Suprapubic skin (tissue), 4 donors: ENCODE data around the gene TUBGCP6. TPM values are rescaled to one million over a fixed set of nuclear protein-coding genes. Genes with fewer than 3 reads are reported as not detected.

Source experiments
- DNase-seq, 2 donors: peaks; one replicate each; pipeline ENCODE4 v3.0.0-alpha.2; 2019; ENCODE audit warnings: low spot score in 2 of 2
- H3K27ac ChIP-seq: fragments of 200-600 bp; sonication (generic); one replicate; pipeline ENCODE4 v1.5.1; 2019
- H3K27me3 ChIP-seq: fragments of 200-600 bp; sonication (generic); one replicate; pipeline ENCODE4 v1.5.1; 2019
- H3K36me3 ChIP-seq: fragments of 200-600 bp; sonication (generic); one replicate; pipeline ENCODE4 v1.5.1; 2019
- H3K4me1 ChIP-seq: fragments of 200-600 bp; sonication (generic); one replicate; pipeline ENCODE4 v1.5.1; 2019
- H3K4me3 ChIP-seq: fragments of 200-600 bp; sonication (generic); one replicate; pipeline ENCODE4 v1.5.1; 2019; ENCODE audit warnings: mild to moderate bottlenecking
- H3K9me3 ChIP-seq: fragments of 200-600 bp; sonication (generic); one replicate; pipeline ENCODE4 v1.5.1; 2019
- CTCF ChIP-seq, 2 donors: fragments of 200-600 bp in 1 of 2; fragments of 450-650 bp in 1 of 2; sonication (generic) in 1 of 2; IDR thresholded peaks; one replicate each; pipeline ENCODE4 v1.5.1; 2016 to 2019; ENCODE audit warnings: antibody characterized with exemption in 2 of 2, mild to moderate bottlenecking in 1 of 2, moderate library complexity in 1 of 2
- EP300 ChIP-seq: sonication (generic); formaldehyde crosslinking; IDR thresholded peaks from one replicate; pipeline ENCODE4 v1.6.1; 2017; ENCODE audit warnings: antibody characterized with exemption
- POLR2A ChIP-seq, 2 donors: fragments of 450-650 bp; IDR thresholded peaks; one replicate each; pipeline ENCODE4 v1.6.1; 2017; ENCODE audit warnings: antibody characterized with exemption in 2 of 2, mild to moderate bottlenecking in 2 of 2, moderate library complexity in 2 of 2
- POLR2AphosphoS5 ChIP-seq, 3 donors: sonication (generic); formaldehyde crosslinking; IDR thresholded peaks; one replicate each; pipeline ENCODE4 v1.6.1; 2017; ENCODE audit warnings: antibody characterized with exemption in 3 of 3
- WGBS: methylation state at CpG from one replicate; pipeline ENCODE4 v1.1.5; 2018; 5-methylcytosine and 5-hydroxymethylcytosine counted together
- total RNA-seq, 4 donors: library from RNA; depleted of rRNA; stranded (reverse); fragments of >200 nt; gene quantifications; one replicate each; pipeline ENCODE4 v1.1.0, GENCODE V29; 2016

The TUBGCP6 gene
- total RNA-seq, 4 donors from 2014 or later = 43.0 to 113 (median 69.7) TPM

DNA sequence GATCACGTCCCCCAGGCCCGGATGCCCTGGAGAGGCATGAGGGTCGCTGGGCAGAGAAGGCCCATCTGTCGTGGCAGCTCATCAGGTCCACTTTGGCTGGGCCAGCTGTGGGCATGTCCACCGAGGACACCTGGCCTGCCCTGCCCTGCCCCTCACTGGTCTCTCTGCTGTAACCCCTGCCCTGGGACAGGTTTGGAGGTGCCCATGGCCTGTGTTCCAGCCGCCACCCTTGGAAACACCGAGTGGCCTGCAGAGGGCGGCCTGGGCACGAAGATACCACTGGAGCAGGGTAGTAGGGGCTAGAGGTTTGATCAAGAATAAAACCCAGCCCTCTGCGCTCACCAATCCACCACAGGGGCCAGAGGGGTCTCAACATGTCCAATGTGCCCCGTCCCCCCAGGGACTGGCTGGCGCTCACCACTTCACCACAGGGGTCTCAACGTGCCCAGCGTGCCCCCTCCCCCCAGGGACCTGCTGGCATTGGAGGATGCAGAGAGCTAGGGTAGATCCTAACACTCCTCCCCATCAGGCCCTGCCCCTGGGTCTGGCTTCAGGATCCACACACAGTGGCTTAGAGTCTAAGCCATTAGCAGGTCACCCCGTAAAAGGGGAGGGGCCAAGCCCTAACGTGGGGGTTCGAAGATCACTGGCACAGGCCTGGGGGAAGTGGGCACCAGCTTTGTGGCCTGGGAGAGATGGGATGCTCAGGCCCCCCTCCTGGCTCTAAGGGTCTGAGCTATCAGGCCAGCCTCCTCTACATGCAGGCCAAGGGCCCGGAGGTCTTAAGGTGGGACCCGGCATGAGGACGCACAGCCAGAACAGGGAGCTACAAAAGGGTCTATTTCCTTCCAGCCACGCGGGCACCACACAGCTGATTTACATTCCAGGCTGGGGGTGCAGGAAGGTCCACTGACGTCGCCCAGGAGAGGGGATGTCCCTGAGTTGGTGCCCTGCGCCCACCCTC is 7.5 kb upstream of the TUBGCP6 start:
- TF ChIP-seq POLR2A (IDR thresholded peaks at IDR 0.05) (no peak), CTCF (IDR thresholded peaks at IDR 0.05) (peak in 1 of 2 donors; percentile 62), POLR2AphosphoS5 (IDR thresholded peaks at IDR 0.05) (no peak), EP300 (no peak)
- Histone ChIP-seq H3K27me3 (peaks cover 8% of the 10 kb centered on the region), H3K4me1 (peaks cover 46% of the 10 kb centered on the region), H3K36me3 (peaks cover 2% of the 10 kb centered on the region), H3K4me3 (peak overlapping the region; percentile 62), H3K9me3 (no peaks in the 10 kb centered on the region), H3K27ac (no peak overlapping the region)
- peak in 1 of 2 donors; percentile 91 for DNase-seq
- WGBS = 56% methylated on average over 8 of the region's 25 CpGs

- Histone ChIP-seq H3K36me3 (peaks cover 4% of the 10 kb centered on the region), H3K27ac (peak overlapping the region; percentile 18), H3K9me3 (no peaks in the 10 kb centered on the region), H3K4me3 (peak overlapping the region; percentile 62), H3K27me3 (no peaks in the 10 kb centered on the region), H3K4me1 (peaks cover 47% of the 10 kb centered on the region)
- no peak for DNase-seq
- 10% methylated on average over 6 of the region's 36 CpGs for WGBS
- TF ChIP-seq EP300 (no peak), POLR2AphosphoS5 (IDR thresholded peaks at IDR 0.05) (no peak), CTCF (IDR thresholded peaks at IDR 0.05) (no peak), POLR2A (IDR thresholded peaks at IDR 0.05) (no peak)
Observed at GRCh38 chr22:50251477-50252081, 6.8 kb upstream of the TUBGCP6 start.

GRCh38 chr22:50250555-50251476 is 6.0 kb upstream of the TUBGCP6 start, which contains the start of gene HDAC10:
Gene HDAC10, minus strand, starts transcription at chr22:50251265. Its CDS starts 233 bp downstream, at chr22:50251032.
- Histone ChIP-seq H3K9me3 (no peaks in the 10 kb centered on the region), H3K4me3 (peak within 1 kb of the TSS; percentile 62), H3K36me3 (peaks cover 11% of the 10 kb centered on the region), H3K4me1 (peaks cover 55% of the 10 kb centered on the region), H3K27me3 (no peaks in the 10 kb centered on the region), H3K27ac (peak within 1 kb of the TSS; percentile 18)
- WGBS = under 1% methylated on average over 21 of the region's 81 CpGs
- TF ChIP-seq EP300 (no peak), POLR2AphosphoS5 (IDR thresholded peaks at IDR 0.05) (peak in 1 of 3 donors; percentile 64), CTCF (IDR thresholded peaks at IDR 0.05) (no peak), POLR2A (IDR thresholded peaks at IDR 0.05) (no peak)
- no peak for DNase-seq

DNA sequence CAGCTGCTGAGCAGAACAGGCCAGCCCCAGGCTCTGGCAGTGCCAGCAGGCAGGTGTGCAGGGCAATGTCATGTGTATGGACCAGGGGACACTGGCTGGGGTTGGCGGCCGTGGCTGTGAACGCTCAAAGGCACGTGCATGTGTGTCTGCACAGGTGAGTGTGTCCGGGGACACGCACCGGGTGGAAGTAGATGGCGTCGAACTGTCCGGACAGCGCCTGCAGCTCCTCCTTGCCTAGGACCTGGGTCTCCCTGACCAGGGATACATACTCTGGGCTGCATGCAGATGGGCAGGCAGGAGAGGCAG is 5.4 kb upstream of the TUBGCP6 start:
- Histone ChIP-seq H3K4me3 (peak overlapping the region; percentile 62), H3K9me3 (no peaks in the 10 kb centered on the region), H3K4me1 (peaks cover 61% of the 10 kb centered on the region), H3K36me3 (peaks cover 11% of the 10 kb centered on the region), H3K27ac (no peak overlapping the region), H3K27me3 (no peaks in the 10 kb centered on the region)
- WGBS = no CpG with 5 or more reads among the region's 11 CpGs
- no peak for DNase-seq
- TF ChIP-seq EP300 = no peak
- no peak for TF ChIP-seq POLR2A (IDR thresholded peaks at IDR 0.05)
- no peak for TF ChIP-seq POLR2AphosphoS5 (IDR thresholded peaks at IDR 0.05)
- TF ChIP-seq CTCF (IDR thresholded peaks at IDR 0.05) = no peak
